Suprapubic skin (tissue), 4 donors: ENCODE data around the gene RGMA.

Experiments
- EP300 ChIP-seq: sonication (generic); formaldehyde crosslinking; IDR thresholded peaks from one replicate; pipeline ENCODE4 v1.6.1; 2017; ENCODE audit warnings: antibody characterized with exemption
- POLR2A ChIP-seq, 2 donors: fragments of 450-650 bp; IDR thresholded peaks; one replicate each; pipeline ENCODE4 v1.6.1; 2017; ENCODE audit warnings: antibody characterized with exemption in 2 of 2, mild to moderate bottlenecking in 2 of 2, moderate library complexity in 2 of 2
- POLR2AphosphoS5 ChIP-seq, 3 donors: sonication (generic); formaldehyde crosslinking; IDR thresholded peaks; one replicate each; pipeline ENCODE4 v1.6.1; 2017; ENCODE audit warnings: antibody characterized with exemption in 3 of 3
- TF ChIP-seq, protein P1 (sequence below), 2 donors: fragments of 200-600 bp in 1 of 2; fragments of 450-650 bp in 1 of 2; sonication (generic) in 1 of 2; IDR thresholded peaks; one replicate each; pipeline ENCODE4 v1.5.1; 2016 to 2019; ENCODE audit warnings: antibody characterized with exemption in 2 of 2, mild to moderate bottlenecking in 1 of 2, moderate library complexity in 1 of 2

- TF ChIP-seq POLR2A (IDR thresholded peaks at IDR 0.05) (no peak), EP300 (no peak), POLR2AphosphoS5 (IDR thresholded peaks at IDR 0.05) (no peak)
- TF ChIP-seq, protein P1, sequence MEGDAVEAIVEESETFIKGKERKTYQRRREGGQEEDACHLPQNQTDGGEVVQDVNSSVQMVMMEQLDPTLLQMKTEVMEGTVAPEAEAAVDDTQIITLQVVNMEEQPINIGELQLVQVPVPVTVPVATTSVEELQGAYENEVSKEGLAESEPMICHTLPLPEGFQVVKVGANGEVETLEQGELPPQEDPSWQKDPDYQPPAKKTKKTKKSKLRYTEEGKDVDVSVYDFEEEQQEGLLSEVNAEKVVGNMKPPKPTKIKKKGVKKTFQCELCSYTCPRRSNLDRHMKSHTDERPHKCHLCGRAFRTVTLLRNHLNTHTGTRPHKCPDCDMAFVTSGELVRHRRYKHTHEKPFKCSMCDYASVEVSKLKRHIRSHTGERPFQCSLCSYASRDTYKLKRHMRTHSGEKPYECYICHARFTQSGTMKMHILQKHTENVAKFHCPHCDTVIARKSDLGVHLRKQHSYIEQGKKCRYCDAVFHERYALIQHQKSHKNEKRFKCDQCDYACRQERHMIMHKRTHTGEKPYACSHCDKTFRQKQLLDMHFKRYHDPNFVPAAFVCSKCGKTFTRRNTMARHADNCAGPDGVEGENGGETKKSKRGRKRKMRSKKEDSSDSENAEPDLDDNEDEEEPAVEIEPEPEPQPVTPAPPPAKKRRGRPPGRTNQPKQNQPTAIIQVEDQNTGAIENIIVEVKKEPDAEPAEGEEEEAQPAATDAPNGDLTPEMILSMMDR (IDR thresholded peaks at IDR 0.05): no peak
These were observed 57.9 kb downstream of the RGMA start for GRCh38 chr15:93031103-93031464.
